HG02571 (cell line): ENCODE results near the gene POMGNT2.

Experiments used
- ATAC-seq: cut with Tn5 transposase; IDR thresholded peaks from one replicate; pipeline ENCODE4 v1.9.1; 2021; ENCODE audit warnings: mild to moderate bottlenecking, moderate library complexity; ENCODE audit not compliant: unreplicated experiment

The POMGNT2 gene

DNA sequence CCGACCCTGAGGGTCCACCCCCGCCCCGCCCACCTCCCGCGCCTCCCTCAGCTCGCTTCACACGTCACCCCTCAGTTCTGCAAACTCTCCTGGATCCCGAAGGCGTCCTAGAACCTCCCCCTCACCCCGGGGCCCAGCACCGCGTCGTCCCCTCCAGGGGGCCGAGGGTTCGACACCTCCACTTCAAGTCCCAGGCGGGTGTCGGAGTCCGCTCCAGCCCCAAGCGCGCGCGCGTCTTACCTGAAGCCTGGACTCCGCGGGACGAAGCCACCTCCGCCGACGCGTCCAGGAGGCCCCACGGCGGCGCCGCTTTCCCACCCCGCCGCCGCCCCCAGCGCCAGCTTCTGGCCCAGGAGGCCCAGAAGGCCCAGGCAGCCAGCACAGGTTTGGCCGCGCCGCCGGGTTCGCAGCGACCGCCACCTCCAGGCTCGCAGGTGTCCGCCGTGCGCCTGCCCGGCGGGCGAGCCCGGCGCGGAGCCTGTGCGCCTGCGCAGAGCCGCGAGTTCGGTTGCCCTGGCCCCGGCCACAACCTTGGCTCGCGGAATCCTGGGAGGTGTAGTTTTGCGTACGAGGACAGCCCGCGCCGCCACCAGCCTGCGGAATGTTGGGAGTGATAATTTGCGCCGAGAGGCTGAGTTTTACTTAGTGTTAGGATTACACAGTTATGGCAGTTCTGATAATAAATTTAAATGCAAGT, at the start of gene POMGNT2:
POMGNT2 (minus strand) TSS at position 484 of the 697 bp plus-strand sequence. CDS start 24,648 bp downstream, outside the sequence.
- peak; percentile 72 for ATAC-seq

DNA sequence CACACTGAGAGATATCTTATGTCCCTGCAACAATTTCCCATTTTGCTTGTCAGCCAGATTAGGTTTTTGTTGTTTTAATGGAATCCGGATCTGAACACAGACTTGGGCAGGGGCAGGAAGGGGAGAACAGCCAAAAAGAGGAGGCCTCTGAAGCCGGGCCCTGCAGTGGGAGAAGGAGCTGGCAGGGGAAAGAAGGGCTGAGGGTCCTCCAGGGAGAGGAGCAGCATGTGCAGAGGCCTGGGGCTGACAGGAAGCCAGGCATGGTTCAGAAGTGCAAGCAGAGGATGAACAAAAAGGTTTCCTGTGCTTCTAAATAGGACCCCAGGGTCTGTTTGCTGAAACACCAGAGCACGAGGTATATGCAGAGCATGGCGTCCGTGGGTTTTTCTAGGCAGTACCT, 49.1 kb upstream of the POMGNT2 start:
- no peak for ATAC-seq

DNA sequence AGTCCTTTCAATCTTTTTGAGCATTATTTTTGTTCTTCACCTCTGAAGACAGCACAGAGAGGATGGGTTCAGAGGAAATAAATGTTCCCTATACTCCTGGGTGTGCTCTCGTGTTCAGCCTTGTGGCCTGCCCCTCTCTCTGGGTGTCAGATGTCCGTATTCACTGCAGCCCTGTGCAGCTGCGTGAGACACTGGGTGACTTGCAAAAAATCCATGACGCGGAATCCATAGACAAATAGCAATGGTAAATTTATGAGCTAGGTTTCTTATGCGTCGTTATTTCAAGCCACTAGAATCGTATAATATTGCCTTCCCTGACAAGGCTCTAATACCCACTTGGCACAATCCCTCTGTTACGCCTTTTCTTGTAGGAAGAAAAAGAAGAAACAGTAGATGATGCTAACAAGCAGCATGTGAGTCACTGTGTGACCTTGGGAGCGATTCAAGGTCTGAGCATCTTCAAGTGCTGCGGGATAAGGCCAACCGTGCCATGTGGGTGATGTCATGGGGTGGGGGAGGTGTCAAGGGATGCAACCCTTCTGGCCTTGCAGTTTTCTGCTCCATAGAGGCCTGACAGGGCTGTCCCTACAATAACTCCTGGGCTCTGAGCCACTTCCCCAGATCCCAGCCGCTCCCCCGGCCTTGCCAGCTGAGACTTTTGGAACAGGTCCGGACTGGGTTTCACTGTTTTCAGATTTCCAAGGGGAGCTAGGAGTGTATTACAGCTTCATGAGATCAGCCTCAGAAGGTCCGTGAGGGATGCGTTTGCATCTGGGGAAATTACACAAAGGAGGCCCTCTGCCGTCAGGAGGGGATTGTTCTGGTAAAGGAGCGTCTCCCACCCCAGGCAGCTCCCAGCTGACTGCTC, 47.6 kb upstream of the POMGNT2 start:
- ATAC-seq = no peak

DNA sequence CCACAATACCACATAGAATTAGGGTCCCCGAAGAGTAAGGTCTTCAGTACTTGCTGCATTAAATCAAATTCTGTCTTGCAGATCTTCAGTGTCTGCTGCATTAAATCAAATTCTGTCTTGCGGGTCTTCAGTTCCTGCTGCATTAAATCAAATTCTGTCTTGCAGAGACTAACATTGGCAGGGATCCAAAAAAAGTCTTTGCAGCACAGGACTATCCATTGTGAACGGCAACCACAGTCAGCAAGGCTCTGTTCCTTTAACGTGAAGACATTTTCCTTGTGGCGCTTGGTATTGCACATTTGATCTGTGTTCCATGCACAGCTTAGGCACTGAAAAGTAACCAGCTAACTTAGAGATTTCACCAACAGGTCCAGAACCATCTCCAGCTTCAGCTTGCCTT, 46.8 kb upstream of the POMGNT2 start:
- no peak for ATAC-seq

DNA sequence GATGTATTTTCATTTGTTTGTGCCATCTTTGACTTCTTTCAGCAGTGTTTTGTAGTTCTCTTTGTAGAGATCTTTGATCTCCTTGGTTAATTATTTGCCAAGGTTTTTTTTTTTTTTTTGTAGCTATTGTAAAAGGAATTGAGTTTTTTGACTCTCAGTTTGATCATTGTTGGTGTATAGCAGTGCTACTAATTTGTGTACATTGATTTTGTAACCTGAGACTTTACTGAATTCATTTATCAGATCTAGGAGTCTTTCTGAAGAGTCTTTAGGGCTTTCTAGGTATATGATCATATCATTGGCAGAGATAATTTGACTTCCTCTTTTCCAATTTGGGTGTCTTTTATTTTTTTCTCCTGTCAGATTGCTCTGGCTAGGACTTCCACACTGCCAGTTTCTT, 42.2 kb upstream of the POMGNT2 start:
- no peak for ATAC-seq

DNA sequence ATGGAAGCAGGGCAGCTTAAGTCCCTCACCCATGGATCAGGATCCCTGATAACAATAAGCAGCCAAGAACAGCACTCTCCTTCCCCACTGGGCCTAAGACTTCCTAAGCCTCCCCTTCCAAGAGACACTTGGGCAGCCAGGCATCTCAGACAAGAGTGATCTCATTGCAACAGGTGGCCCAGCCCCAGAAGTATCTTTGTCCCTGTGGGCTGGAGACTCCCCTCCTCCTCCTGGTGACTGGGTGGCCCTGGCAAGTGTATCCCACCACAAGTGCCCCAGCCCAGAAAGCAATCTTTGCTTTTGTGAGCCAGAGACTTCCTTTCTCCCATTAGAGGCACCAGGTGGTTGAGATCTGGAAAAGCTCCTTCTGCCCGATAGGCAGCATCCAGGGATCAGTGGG, 40.7 kb upstream of the POMGNT2 start:
- no peak for ATAC-seq

DNA sequence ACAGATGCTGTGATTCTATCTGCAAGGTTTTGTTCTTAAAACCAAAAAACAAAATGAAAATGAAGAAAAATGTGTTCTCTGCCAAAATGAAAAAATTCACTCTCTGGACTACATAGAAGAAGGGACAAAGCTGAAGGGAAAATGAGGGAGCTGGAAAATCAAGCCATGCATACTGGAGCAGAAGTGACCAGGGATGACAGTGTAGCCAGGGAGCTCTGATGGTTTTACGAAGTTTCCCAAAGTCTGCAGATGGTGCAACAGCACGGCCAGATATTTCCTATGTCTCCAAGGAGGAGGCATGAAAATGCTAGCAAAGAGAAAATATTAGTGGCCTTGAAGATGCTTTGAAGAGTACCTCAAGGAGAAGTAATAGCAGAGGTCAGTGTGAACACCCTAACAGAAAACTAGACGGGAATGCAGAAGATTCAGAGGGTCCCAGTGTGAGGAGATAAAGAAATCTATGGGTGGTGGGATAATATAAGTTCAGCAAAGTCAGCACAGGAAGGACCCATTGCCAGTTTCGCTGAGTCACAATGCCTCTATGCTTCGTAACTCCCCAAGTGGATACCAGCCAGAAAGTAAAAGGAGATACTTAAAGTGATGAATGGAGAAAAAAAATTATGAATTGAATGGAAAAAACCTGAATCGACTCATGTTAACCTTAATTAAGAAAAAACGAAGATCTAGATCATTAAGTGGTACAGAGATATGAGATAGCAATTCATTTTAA, 39.0 kb upstream of the POMGNT2 start:
- ATAC-seq = no peak

DNA sequence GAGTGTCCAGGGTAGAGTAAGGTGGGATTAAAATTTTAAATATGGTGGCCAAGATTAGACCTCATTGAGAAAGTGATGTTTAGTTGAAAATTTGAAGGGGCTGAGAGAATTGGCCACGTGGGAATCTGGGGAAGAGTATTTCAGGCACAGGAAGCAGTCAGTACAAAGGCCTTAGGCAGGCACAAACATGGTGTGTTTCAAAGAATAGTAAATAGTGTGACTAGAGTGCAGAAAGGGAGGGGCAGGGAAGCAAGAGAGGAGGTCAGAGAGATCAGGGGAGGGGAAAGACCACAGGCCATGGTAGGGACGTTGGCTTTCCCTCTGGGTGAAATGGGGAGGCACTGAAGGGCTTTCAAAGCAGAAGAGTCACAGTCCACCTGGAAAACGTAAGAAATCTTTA, 36.6 kb upstream of the POMGNT2 start:
- ATAC-seq = no peak

DNA sequence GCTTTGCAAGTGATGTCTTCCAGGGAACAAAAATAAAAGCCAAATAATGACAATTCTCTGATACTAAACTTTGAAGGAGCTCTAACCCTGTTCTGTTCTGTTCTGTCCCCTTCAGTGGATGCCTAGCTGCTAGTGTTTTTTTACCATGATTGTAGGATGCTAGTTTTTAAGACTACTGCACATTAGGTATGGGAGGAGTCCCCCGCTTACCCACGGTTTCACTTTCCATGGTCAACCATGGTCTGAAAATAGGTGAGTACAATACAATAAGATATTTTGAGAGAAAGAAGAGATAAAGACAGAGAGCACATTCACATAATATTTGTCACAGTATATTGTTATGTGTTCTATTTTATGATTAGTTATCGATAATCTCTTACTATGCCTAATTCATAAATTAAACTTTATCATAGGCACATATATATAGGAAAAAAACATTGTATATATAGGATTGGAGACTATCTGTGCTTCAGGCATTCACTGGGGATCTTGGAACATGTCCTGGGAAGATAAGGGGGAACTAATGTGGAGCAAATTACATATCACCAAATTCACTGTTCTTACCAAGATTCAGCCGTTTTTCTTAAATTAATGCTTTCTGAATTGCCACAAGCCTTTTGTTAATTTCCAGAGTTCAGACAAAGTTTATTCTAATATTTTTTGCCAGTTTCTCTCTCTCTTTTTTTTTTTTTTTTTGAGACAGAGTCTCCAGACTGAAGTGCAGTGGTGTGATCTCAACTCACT, 32.8 kb upstream of the POMGNT2 start:
- no peak for ATAC-seq

DNA sequence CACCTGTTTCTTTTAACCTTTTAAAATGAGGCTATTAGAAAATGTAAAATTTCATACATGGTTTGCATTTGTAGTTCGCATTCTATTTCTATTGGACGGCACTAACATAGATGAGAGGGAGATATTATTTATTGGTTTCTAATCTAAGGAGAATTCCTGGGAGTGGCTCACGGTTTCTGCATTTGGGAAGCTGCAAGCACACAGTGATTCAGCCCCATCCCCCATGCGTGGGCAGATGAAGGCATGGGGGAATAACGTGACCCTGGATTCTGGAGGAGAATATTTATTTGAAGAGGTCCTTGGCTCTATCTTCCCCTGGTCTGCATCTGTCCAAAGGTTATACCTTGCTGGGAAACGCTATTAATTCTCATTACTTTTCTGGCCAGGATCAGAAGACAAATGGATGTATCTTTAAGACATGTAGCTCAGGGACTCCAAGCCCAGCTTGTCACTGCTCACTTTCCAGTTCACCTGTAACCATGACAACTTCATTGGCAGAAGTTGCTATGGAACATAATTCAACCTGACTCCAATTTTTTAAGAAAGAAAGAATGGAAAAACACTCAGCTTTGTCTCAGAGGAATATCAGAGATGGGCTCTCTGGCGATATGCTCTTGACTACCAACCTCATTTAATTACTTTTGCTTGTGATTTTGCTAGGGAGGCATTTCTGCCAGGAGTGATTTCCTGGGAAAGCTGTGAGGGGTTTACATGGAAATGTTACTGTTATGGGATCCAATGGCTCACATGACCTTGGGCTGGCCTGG, 27.2 kb upstream of the POMGNT2 start:
- ATAC-seq = no peak

DNA sequence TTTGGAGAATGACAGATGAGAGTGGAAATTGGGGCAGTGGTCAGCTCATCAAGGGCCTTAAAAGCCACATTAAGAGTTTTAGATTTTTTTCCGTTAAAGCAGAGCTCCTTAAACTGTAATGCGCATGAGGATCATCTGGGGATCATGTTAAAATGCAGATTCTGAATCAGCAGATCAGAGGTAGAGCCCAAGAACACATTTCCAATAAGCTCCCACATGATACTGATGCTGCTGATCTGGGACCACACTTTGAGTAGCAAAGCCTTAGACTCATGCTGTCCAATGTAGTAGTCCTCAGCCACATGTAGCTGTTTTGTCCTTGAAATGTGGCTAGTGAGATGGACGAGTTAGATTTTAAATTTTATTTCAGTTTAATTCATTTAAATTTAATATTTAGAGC, 26.3 kb upstream of the POMGNT2 start:
- ATAC-seq = no peak

DNA sequence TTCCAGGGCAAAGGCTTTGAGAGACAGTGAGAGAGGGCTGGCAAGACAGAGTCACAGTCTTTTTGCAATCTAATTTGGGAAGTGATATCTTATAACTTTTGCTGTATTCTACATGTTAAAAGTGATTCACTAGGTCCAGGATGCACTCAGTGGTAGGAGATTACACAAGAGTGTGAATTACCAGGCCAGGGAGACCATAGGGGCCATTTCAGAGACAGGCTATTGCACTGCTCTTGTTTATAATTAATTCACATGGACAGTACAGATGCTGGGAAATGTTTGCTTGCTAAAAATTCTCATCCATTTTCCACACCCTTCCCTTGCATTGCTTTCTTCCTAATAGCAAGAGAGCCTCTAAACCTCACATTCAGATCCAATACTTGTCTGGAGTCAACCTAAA, 22.6 kb upstream of the POMGNT2 start:
- no peak for ATAC-seq

DNA sequence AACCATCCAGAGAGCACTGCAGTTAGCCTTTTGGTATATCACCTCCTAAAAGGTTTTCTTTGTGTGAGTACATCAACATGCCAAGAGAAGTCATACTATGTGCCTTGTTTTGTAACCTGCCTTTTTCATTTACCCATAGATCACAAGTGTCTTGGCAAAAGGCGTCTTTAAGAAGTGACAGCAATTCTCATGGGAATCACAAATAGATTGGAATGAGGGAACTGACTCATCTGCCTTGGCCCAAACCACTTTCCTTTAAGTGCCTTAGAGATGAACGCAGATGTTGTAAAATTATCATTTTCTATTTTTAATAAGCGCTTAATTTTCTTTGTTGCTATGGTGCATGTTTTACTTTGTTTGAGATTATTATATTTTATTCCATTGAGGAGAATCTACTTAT, 20.7 kb upstream of the POMGNT2 start:
- ATAC-seq = no peak

DNA sequence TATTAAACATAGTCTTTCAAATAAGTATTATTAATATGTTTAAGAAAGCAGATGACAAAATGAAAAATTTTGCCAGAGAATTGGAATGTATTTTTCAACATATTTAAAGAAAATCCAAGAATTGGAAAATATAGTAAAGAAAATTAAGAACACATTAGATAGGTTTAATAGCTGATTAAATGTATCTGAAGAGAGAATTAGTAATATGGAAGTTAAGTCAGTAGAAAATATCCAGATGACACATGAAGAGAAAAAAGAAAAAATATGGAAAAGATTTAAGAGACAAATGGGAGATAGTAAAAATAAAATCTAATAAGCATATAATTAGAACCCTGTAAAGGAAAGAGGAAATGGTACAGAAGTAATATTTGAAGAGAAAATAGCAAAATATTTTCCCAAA, 18.0 kb upstream of the POMGNT2 start:
- ATAC-seq = no peak

DNA sequence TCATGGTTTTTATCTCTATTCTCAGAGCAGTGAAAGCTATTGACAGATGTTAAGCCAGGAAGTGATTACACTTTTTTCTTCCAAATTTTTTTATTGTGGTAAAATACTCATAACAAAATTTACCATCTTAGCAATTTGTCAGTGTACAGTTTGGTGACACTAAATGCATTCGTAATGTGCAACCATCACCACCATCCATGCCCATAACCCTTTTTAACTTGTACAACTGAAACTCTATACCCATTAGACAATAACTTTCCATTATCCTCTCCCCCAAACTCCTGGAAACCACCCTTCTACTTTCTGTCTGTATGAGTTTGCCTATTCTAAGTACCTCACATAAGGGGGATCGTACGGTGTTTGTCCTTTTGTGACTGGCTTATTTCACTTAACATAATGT, 15.1 kb upstream of the POMGNT2 start:
- ATAC-seq = no peak

DNA sequence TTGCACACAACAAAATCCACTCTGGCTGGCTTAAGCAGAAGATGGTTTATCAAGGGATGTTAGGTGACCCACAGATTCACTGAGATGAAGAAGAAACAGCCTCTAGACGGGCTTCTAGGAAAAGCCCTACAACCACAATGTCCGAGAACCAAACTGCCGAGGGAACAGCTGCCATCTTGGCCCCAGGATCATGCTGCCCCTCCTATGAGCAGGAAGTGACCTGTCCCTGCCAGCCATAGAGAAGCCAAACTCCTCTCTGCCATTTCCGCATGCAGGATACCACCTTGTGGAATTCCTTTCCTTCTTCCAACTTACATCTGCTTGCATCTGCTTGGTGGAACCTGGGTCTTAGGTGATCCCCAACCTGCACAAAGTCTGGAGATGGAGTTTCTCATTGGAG, 11.4 kb upstream of the POMGNT2 start:
- ATAC-seq = no peak

DNA sequence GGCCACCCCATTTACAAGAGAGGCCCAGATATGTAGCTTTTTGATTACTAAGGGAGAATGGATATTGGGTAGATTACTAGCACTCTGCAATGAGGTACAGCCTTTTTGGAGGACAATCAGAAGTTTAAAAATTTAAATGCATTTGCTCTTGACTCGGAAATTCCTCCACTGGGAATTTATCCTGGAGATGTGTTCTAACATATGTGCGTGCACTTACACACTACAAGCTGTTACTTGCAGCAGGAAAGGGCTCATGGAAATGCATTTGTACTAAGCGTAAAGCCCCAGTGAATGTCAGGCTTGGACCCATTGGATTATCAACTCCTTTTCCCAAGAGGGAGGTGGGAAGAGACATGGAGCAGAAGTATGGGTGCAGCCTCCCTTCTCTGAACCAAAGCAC, 7.8 kb upstream of the POMGNT2 start:
- no peak for ATAC-seq

DNA sequence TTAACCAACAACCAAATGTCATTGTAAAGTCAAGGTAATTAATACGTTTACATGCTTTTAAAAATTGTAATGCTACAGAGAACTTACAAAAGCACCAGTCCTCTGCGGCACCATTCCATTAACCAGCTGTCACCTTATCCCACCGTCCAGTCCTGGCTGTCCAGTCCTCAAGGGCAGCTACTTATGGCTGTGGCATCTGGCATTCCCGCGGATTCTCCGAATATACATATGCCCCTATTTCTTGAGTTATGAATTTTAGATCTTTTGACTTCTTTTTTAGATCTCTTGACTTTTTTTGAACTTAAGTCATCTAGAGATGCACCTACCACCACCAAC, 382 bp upstream of the POMGNT2 start:
- no peak for ATAC-seq

DNA sequence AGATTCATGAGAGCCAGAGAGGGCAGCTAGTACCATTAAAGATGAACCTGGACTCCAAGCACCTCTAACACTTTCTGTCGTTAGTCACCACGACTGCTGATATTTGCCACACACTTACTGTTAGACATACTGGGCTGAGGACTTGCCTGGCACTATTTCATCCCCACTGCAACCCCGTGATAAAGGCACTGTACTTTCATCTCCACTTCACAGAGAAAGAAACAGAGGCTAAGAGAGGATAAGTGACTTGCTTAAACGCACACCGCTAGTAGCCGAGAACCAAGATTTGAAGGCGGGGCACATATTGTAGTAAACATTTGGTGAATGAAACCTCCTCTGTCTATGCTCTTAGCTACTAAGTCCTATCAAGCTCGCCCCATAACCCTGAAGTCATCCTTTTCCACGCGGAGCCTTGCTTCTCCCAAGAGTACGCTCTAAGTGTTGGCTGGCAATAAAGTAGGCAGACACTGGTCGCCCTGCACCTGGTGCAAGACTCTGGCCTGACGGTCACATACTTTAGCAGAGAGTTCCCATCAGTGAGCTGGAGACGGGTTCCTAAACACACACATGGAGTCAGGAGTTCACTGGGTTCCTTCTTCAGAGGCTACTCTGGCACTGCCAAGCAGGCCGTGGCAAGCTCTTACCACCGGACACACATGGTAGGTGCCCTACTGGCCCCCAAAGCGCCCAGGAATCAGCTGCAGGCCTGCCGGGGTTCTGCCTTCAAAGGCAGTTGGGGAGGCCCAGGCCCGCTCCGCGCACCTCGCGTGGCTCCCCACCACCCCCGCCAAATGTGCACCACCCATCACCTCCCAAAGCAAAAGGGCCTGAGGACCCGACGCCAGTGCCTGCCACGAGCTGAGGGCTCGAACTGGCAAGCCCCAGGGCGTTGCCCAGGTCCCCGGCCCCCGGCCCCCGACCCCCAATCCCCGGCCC, 951 bp downstream of the POMGNT2 start:
- ATAC-seq = no peak
